H1 (cell line): ENCODE data around the gene SLC6A3. TPM values are rescaled to one million over a fixed set of nuclear protein-coding genes. Genes with fewer than 3 reads are reported as not detected.
A peak's percentile ranks its signal among the peaks of the same experiment; 100 is the strongest.

Source experiments
- CTCF ChIA-PET: fragments of 300-600 bp; sonication (Branson Sonifier 250); formaldehyde crosslinking; loops from one replicate; lab custom pipeline; 2021; ENCODE audit not compliant: partially characterized antibody; lab: Charles Lee
- POLR2A ChIA-PET: fragments of 300-600 bp; sonication (Branson Sonifier 250); formaldehyde crosslinking; loops from one replicate; lab custom pipeline; 2021; ENCODE audit warnings: inconsistent platforms; ENCODE audit not compliant: partially characterized antibody; lab: Charles Lee
- DNase-seq, 2 experiments: peaks; one replicate each; pipeline versions ENCODE4 v3.0.0 to v3.0.0-alpha.2; 2010 to 2022; ENCODE audit warnings: low spot score in 2 of 2, low read depth in 1 of 2, mixed read lengths in 1 of 2
- FAIRE-seq: peaks from 2 replicates; lab custom pipeline; 2011; peaks lifted over from hg19 to GRCh38; lab: Jason Lieb, UNC
- H2AFZ ChIP-seq: 2 replicates; pipeline ENCODE4 v1.8.1; 2012; ENCODE audit warnings: low read length, inconsistent platforms
- H2AK5ac ChIP-seq: 2 replicates; pipeline ENCODE4 v1.6.1; 2013; ENCODE audit warnings: low read depth, low read length
- H2BK120ac ChIP-seq: replicated peaks from 2 replicates; pipeline ENCODE3; 2013; ENCODE audit warnings: low read depth, low read length, inconsistent platforms
- H2BK12ac ChIP-seq: 2 replicates; pipeline ENCODE4 v1.6.1; 2013; ENCODE audit warnings: low read depth, low read length
- H2BK15ac ChIP-seq: 2 replicates; pipeline ENCODE4 v1.6.1; 2013; ENCODE audit warnings: low read length
- H2BK20ac ChIP-seq: 2 replicates; pipeline ENCODE4 v1.6.1; 2013; ENCODE audit warnings: low read length
- H2BK5ac ChIP-seq: 2 replicates; pipeline ENCODE4 v1.6.1; 2013; ENCODE audit warnings: low read depth, low read length
- H3K14ac ChIP-seq: 2 replicates; pipeline ENCODE4 v1.6.1; 2013; ENCODE audit warnings: inconsistent platforms; ENCODE audit not compliant: insufficient read length
- H3K18ac ChIP-seq: 2 replicates; pipeline ENCODE4 v1.6.1; 2013; ENCODE audit warnings: low read length; ENCODE audit errors: extremely low read depth
- H3K23ac ChIP-seq: 2 replicates; pipeline ENCODE4 v1.6.1; 2013; ENCODE audit warnings: inconsistent platforms; ENCODE audit not compliant: insufficient read length
- H3K23me2 ChIP-seq: 2 replicates; pipeline ENCODE4 v1.6.1; 2013; ENCODE audit warnings: low read depth, low read length
- H3K27ac ChIP-seq: 2 replicates; pipeline ENCODE4 v1.6.1; 2011; ENCODE audit warnings: low read depth, low read length, inconsistent platforms
- H3K27me3 ChIP-seq, 4 experiments: replicated peaks in 1 of 4; 1 replicate in 1 of 4; 2 replicates in 3 of 4; pipeline versions ENCODE4 v1.6.1 to v1.8.1; 2011 to 2013; ENCODE audit warnings: low read length in 3 of 4, mild to moderate bottlenecking in 3 of 4, inconsistent platforms in 2 of 4, mixed read lengths in 2 of 4, moderate library complexity in 1 of 4; ENCODE audit not compliant: control insufficient read depth in 3 of 4, insufficient read depth in 3 of 4; ENCODE audit errors: extremely low read depth in 1 of 4
- H3K36me3 ChIP-seq, 4 experiments: 2 replicates each; pipeline versions ENCODE4 v1.6.1 to v1.8.1; 2011 to 2013; ENCODE audit warnings: mild to moderate bottlenecking in 4 of 4, low read length in 3 of 4, moderate library complexity in 2 of 4, control low read depth in 1 of 4, inconsistent platforms in 1 of 4; ENCODE audit not compliant: insufficient read depth in 4 of 4, control insufficient read depth in 2 of 4
- H3K4ac ChIP-seq: replicated peaks from 2 replicates; pipeline ENCODE3; 2013; ENCODE audit warnings: low read length, low read depth, mixed read lengths, inconsistent platforms; ENCODE audit not compliant: insufficient read length
- H3K4me1 ChIP-seq, 4 experiments: replicated peaks in 1 of 4; 1 replicate in 1 of 4; 2 replicates in 3 of 4; pipeline versions ENCODE4 v1.6.1 to v1.8.1; 2011 to 2013; ENCODE audit warnings: low read length in 3 of 4, inconsistent platforms in 2 of 4, mixed read lengths in 1 of 4; ENCODE audit not compliant: insufficient read depth in 4 of 4, control insufficient read depth in 3 of 4
- H3K4me2 ChIP-seq, 2 experiments: 2 replicates each; pipeline versions ENCODE4 v1.6.1 to v1.8.1; 2011 to 2013; ENCODE audit warnings: low read depth in 2 of 2, low read length in 2 of 2, control low read depth in 1 of 2, inconsistent platforms in 1 of 2, mild to moderate bottlenecking in 1 of 2; ENCODE audit not compliant: insufficient read depth in 1 of 2
- H3K4me3 ChIP-seq, 4 experiments: fragments of 200-600, 300-600 bp in 1 of 4; sonication (generic), shearing (Covaris generic), sonication (Bioruptor Twin) in 1 of 4; 2 replicates each; pipeline versions ENCODE4 v1.5.1 to v1.8.1; 2011 to 2016; ENCODE audit warnings: low read length in 4 of 4, low read depth in 3 of 4, control low read depth in 2 of 4, inconsistent platforms in 2 of 4, mild to moderate bottlenecking in 2 of 4, mixed read lengths in 1 of 4, moderate library complexity in 1 of 4; ENCODE audit not compliant: insufficient read depth in 2 of 4; ENCODE audit errors: extremely low read depth in 1 of 4
- H3K56ac ChIP-seq: replicated peaks from 2 replicates; pipeline ENCODE3; 2013; ENCODE audit warnings: low read depth, mild to moderate bottlenecking, mixed read lengths, low read length, inconsistent platforms; ENCODE audit not compliant: insufficient read length
- H3K79me1 ChIP-seq: 2 replicates; pipeline ENCODE4 v1.6.1; 2013; ENCODE audit warnings: low read depth, low read length, control low read depth
- H3K79me2 ChIP-seq, 2 experiments: 2 replicates each; pipeline versions ENCODE4 v1.6.1 to v1.8.1; 2012 to 2013; ENCODE audit warnings: low read length in 2 of 2, mild to moderate bottlenecking in 2 of 2, inconsistent platforms in 1 of 2; ENCODE audit not compliant: insufficient read depth in 2 of 2, control insufficient read depth in 1 of 2
- H3K9ac ChIP-seq, 4 experiments: replicated peaks in 1 of 4; 1 replicate in 1 of 4; 2 replicates in 3 of 4; pipeline versions ENCODE4 v1.6.1 to v1.8.1; 2011 to 2013; ENCODE audit warnings: low read depth in 3 of 4, low read length in 3 of 4, control low read depth in 2 of 4, mild to moderate bottlenecking in 2 of 4, moderate library complexity in 2 of 4, inconsistent platforms in 1 of 4; ENCODE audit errors: extremely low read depth in 1 of 4
- H3K9me3 ChIP-seq, 2 experiments: 2 replicates each; pipeline versions ENCODE4 v1.6.1 to v1.8.1; 2012 to 2013; ENCODE audit warnings: mild to moderate bottlenecking in 2 of 2, moderate library complexity in 2 of 2, control low read depth in 1 of 2, inconsistent platforms in 1 of 2, low read depth in 1 of 2, low read length in 1 of 2, mixed read lengths in 1 of 2; ENCODE audit not compliant: insufficient read depth in 2 of 2
- H4K20me1 ChIP-seq, 2 experiments: replicated peaks in 1 of 2; 2 replicates each; pipeline versions ENCODE3 to v1.8.1; 2011 to 2013; ENCODE audit warnings: inconsistent platforms in 2 of 2, low read length in 2 of 2, mild to moderate bottlenecking in 1 of 2; ENCODE audit not compliant: insufficient read depth in 2 of 2, control insufficient read depth in 1 of 2
- H4K5ac ChIP-seq: 2 replicates; pipeline ENCODE4 v1.6.1; 2013; ENCODE audit warnings: low read length, low read depth, mixed read lengths, inconsistent platforms; ENCODE audit not compliant: insufficient read length
- H4K8ac ChIP-seq: 2 replicates; pipeline ENCODE4 v1.8.0; 2013; ENCODE audit warnings: mild to moderate bottlenecking, moderate library complexity, low read length, inconsistent platforms; ENCODE audit not compliant: insufficient read depth; ENCODE audit errors: extremely low read depth
- H4K91ac ChIP-seq: replicated peaks from 2 replicates; pipeline ENCODE3; 2013; ENCODE audit warnings: low read length, mixed read lengths, inconsistent platforms; ENCODE audit not compliant: insufficient read length
- BACH1 ChIP-seq: IDR thresholded peaks from 2 replicates; pipeline ENCODE4 v1.6.1; 2012; ENCODE audit warnings: low read length, improper control_type of control experiment
- BRCA1 ChIP-seq: IDR thresholded peaks from 2 replicates; pipeline ENCODE4 v1.6.1; 2012; ENCODE audit warnings: low read depth, low read length, improper control_type of control experiment
- CBX8 ChIP-seq: fragments of 300-800, 300-1000 bp; sonication (generic); IDR thresholded peaks from 2 replicates; pipeline ENCODE4 v1.7.1; 2016; ENCODE audit warnings: low read depth, low read length, borderline replicate concordance
- NANOG ChIP-seq: IDR thresholded peaks from 2 replicates; pipeline ENCODE4 v1.6.1; 2011; ENCODE audit warnings: low read length, low read depth, mild to moderate bottlenecking, inconsistent platforms; ENCODE audit not compliant: insufficient read depth, poor library complexity, severe bottlenecking
- NRF1 ChIP-seq: IDR thresholded peaks from 2 replicates; pipeline ENCODE4 v1.6.1; 2011; ENCODE audit warnings: mild to moderate bottlenecking, low read depth, low read length, improper control_type of control experiment
- POLR2A ChIP-seq, 2 experiments: IDR thresholded peaks; 1 replicate in 1 of 2; 2 replicates in 1 of 2; pipeline ENCODE4 v1.6.1; 2011; ENCODE audit warnings: low read depth in 2 of 2, low read length in 2 of 2, mild to moderate bottlenecking in 2 of 2; ENCODE audit errors: control extremely low read depth in 1 of 2
- POU5F1 ChIP-seq: IDR thresholded peaks from 2 replicates; pipeline ENCODE4 v1.6.1; 2011; ENCODE audit warnings: low read depth, mild to moderate bottlenecking, low read length, moderate library complexity
- SIRT6 ChIP-seq: IDR thresholded peaks from one replicate; pipeline ENCODE4 v1.7.1; 2012; ENCODE audit warnings: low read length, inconsistent platforms
- SIX5 ChIP-seq: IDR thresholded peaks from 2 replicates; pipeline ENCODE4 v1.6.1; 2011; ENCODE audit warnings: mild to moderate bottlenecking, low read depth, low read length
- SP2 ChIP-seq: IDR thresholded peaks from 2 replicates; pipeline ENCODE4 v1.6.1; 2012; ENCODE audit warnings: mild to moderate bottlenecking, low read length, inconsistent platforms
- SRF ChIP-seq: IDR thresholded peaks from 2 replicates; pipeline ENCODE4 v1.6.1; 2011; ENCODE audit warnings: mild to moderate bottlenecking, low read depth, low read length, moderate library complexity
- TAF7 ChIP-seq: optimal IDR thresholded peaks from 2 replicates; pipeline ENCODE3; 2011; ENCODE audit warnings: low read depth, mild to moderate bottlenecking, inconsistent platforms, low read length, moderate library complexity, borderline replicate concordance
- TCF12 ChIP-seq: IDR thresholded peaks from 2 replicates; pipeline ENCODE4 v1.6.1; 2011; ENCODE audit warnings: low read depth, mild to moderate bottlenecking, low read length
- YY1 ChIP-seq: IDR thresholded peaks from 2 replicates; pipeline ENCODE4 v1.6.1; 2011; ENCODE audit warnings: low read depth, mild to moderate bottlenecking, low read length
- WGBS, 2 experiments: shearing (Covaris generic) in 1 of 2; methylation state at CpG; one replicate each; pipeline versions ENCODE4 v1.1.6 to v1.1.7; 2013 to 2015; ENCODE audit warnings: low lambda C conversion rate in 2 of 2, mixed read lengths in 2 of 2, inconsistent platforms in 1 of 2, low coverage in 1 of 2, missing lambda C conversion rate in 1 of 2; ENCODE audit not compliant: insufficient replicate concordance in 2 of 2, insufficient coverage in 1 of 2, insufficient read length in 1 of 2; ENCODE audit errors: extremely low coverage in 1 of 2, missing lambda C conversion rate in 1 of 2; 5-methylcytosine and 5-hydroxymethylcytosine counted together
- polyA plus RNA-seq, 7 experiments: library from polyadenylated mRNA; depleted of rRNA in 3 of 7; stranded (reverse) in 5 of 7; unstranded in 2 of 7; fragments of >200 nt in 5 of 7; fragments of 200-250 nt in 2 of 7; gene quantifications; 1 replicate in 5 of 7; 2 replicates in 1 of 7; 4 replicates in 1 of 7; pipeline versions ENCODE4 v1.2.1 to v1.2.3, GENCODE V29; 2011 to 2013; ENCODE audit warnings: missing spikeins in 2 of 7, mixed read lengths in 2 of 7
- total RNA-seq: library from RNA; stranded (reverse); fragmentation: NEBNext Ultra II Directional; extraction: Animal tissue kit (Norgen Biotek cat#: 25700); gene quantifications from 2 replicates; pipeline ENCODE4 v1.2.1, GENCODE V29; 2021
- TF ChIP-seq, protein P1 (sequence below): IDR thresholded peaks from 2 replicates; pipeline ENCODE4 v1.6.1; 2012; ENCODE audit warnings: inconsistent platforms

SLC6A3 gene
- total and polyA plus RNA-seq, 2 of the 8 experiments (the other 6 are each of a cell fraction or from before 2014, with no cell fraction given): 0.48 to 0.91 TPM

DNA sequence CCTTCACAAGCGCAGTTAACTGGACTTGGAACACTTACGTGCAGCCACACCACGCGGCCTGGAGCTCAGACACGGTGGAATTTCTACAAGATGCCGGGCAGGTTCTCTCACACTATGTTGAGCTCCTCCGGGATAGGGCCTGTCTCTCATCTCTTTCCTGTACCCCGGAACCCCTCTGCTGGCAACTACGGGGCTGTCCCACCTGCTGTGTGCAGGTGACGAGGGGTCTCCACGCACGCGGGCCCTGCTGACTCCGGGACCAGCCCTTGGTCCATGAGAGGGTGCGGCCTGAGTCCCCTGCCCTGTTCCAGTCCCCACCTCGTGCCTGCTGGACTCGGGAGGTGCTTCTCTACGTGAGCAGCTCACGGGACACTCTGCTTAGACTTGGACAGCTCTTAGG is 40.1 kb downstream of the SLC6A3 start:
- Histone ChIP-seq H2BK20ac (no peak overlapping the region), H3K9ac (no peak overlapping the region), H3K18ac (no peak overlapping the region), H2AFZ (no peak overlapping the region), H4K5ac (no peak overlapping the region), H3K23me2 (no peaks in the 10 kb centered on the region), H4K8ac (no peak overlapping the region), H4K20me1 (peaks cover 0 to 7% of the 10 kb centered on the region in 2 experiments), H3K4ac (no peak overlapping the region), H3K27ac (no peak overlapping the region), H3K56ac (no peak overlapping the region), H3K79me1 (no peaks in the 10 kb centered on the region), H3K4me1 (no peaks in the 10 kb centered on the region; a peak in 1 of 7 replicates), H3K4me2 (no peak overlapping the region), H3K14ac (no peak overlapping the region), H4K91ac (no peak overlapping the region), H2AK5ac (0 out of 2 replicates have a peak overlapping the region, but pooled peaks have one; percentile 65), H2BK5ac (no peak overlapping the region), H3K79me2 (no peaks in the 10 kb centered on the region), H3K23ac (no peak overlapping the region), H3K36me3 (no peaks in the 10 kb centered on the region), H3K4me3 (no peak overlapping the region), H2BK12ac (no peak overlapping the region), H2BK15ac (no peak overlapping the region), H2BK120ac (no peak overlapping the region), H3K9me3 (no peaks in the 10 kb centered on the region), H3K27me3 (no peaks in the 10 kb centered on the region)
- FAIRE-seq (no peak), DNase-seq (no peak)
- ChIA-PET POLR2A (interaction anchor here (0.9 kb wide), 1 partner anchor 19 kb away, joined by 3 read pairs; no protein-coding TSS in a partner anchor), CTCF (interaction anchor here (0.9 to 1.5 kb wide), 4 partner anchors 9 to 240 kb away, joined by 3 to 7 read pairs (median 4); no protein-coding TSS in a partner anchor)
- WGBS, 2 experiments: 80% methylated on average over 19 of the region's 19 CpGs; no CpG with 5 or more reads in 1 of the 2 experiments
- TF ChIP-seq TAF7 (no peak), POLR2A (IDR thresholded peaks at IDR 0.05; ENCODE audit: control extremely low read depth in 1 of 2, low read depth in 2 of 2, low read length in 2 of 2) (no peak), NANOG (no peak), BACH1 (no peak), NRF1 (no peak), SRF (no peak), BRCA1 (no peak), SIRT6 (no peak), TCF12 (no peak), SIX5 (no peak), YY1 (no peak), SP2 (no peak), POU5F1 (no peak), CBX8 (no peak)
- TF ChIP-seq, protein P1, sequence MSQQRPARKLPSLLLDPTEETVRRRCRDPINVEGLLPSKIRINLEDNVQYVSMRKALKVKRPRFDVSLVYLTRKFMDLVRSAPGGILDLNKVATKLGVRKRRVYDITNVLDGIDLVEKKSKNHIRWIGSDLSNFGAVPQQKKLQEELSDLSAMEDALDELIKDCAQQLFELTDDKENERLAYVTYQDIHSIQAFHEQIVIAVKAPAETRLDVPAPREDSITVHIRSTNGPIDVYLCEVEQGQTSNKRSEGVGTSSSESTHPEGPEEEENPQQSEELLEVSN: no peak
